Thyroid gland (tissue), 4 donors: ENCODE results near the gene PLXNC1. TPM values are rescaled to one million over a fixed set of nuclear protein-coding genes. Genes with fewer than 3 reads are reported as not detected.

Source experiments
- DNase-seq, 2 donors: peaks; one replicate each; pipeline ENCODE4 v3.0.0-alpha.2; 2019
- H3K27ac ChIP-seq, 3 donors: fragments of 200-600 bp; sonication (generic); 1 replicate in 2 of 3; 2 replicates in 1 of 3; pipeline ENCODE4 v1.5.1; 2016 to 2019; ENCODE audit warnings: mild to moderate bottlenecking in 1 of 3, moderate library complexity in 1 of 3
- H3K27me3 ChIP-seq: fragments of 200-600 bp; sonication (generic); one replicate; pipeline ENCODE4 v1.5.1; 2019
- H3K36me3 ChIP-seq, 2 donors: fragments of 200-600 bp; sonication (generic); one replicate each; pipeline ENCODE4 v1.5.1; 2016 to 2019
- H3K4me1 ChIP-seq, 2 donors: fragments of 200-600 bp; sonication (generic); one replicate each; pipeline ENCODE4 v1.5.1; 2017 to 2019
- H3K4me3 ChIP-seq, 3 donors: fragments of 200-600 bp; sonication (generic); replicated peaks in 1 of 3; 1 replicate in 2 of 3; 2 replicates in 1 of 3; pipeline ENCODE4 v1.5.1; 2016; ENCODE audit warnings: mild to moderate bottlenecking in 1 of 3
- H3K9me3 ChIP-seq: fragments of 200-600 bp; sonication (generic); one replicate; pipeline ENCODE4 v1.5.1; 2017
- POLR2A ChIP-seq, 2 donors: fragments of 450-650 bp; IDR thresholded peaks; one replicate each; pipeline ENCODE4 v1.6.1; 2017; ENCODE audit warnings: antibody characterized with exemption in 2 of 2, mild to moderate bottlenecking in 2 of 2, moderate library complexity in 1 of 2
- WGBS, 2 donors: methylation state at CpG; one replicate each; pipeline ENCODE4 v1.1.5; 2017; 5-methylcytosine and 5-hydroxymethylcytosine counted together
- intact Hi-C: fragments of 100-400 bp; cut with DNase I; formaldehyde crosslinking; loops from one replicate; pipeline ENCODE4 v1.15.1; 2023
- total RNA-seq, 4 donors: library from RNA; depleted of rRNA; stranded (reverse); fragments of >200 nt; gene quantifications; one replicate each; pipeline ENCODE4 v1.2.3, GENCODE V29; 2016
- TF ChIP-seq, protein P1 (sequence below), 6 experiments: fragments of 200-600 bp in 3 of 6; fragments of 450-650 bp in 3 of 6; sonication (generic) in 3 of 6; IDR thresholded peaks; one replicate each; pipeline ENCODE4 v1.5.1; 2016 to 2019; ENCODE audit warnings: antibody characterized with exemption in 6 of 6, mild to moderate bottlenecking in 2 of 6, inconsistent platforms in 1 of 6, moderate library complexity in 1 of 6

The PLXNC1 gene
- total RNA-seq, 4 donors from 2014 or later, result 4.5 to 7.2 (median 5.1) TPM

DNA sequence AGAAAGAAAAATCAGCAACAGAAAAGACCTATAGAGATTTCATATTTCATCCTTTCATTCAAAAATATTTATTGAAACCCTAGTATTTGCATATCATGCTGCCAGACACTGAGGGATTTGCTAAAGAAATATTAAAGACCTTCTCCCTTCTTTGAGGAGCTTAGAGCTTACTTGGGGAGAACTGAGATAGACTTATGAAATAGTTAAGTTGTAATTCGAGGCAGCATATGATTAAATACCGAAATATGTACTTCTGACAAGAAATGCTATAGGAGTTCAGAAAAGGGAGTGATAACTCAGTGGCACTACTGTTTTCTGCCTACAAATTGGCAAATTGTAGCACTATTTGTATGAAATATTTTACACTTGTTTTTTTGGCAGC is 59.1 kb downstream of the PLXNC1 start:
- WGBS, 2 donors, result 70 to 81% methylated on average over 2 of the region's 2 CpGs
- no peaks in the 10 kb centered on the region for H3K27me3 ChIP-seq
- TF ChIP-seq, protein P1, sequence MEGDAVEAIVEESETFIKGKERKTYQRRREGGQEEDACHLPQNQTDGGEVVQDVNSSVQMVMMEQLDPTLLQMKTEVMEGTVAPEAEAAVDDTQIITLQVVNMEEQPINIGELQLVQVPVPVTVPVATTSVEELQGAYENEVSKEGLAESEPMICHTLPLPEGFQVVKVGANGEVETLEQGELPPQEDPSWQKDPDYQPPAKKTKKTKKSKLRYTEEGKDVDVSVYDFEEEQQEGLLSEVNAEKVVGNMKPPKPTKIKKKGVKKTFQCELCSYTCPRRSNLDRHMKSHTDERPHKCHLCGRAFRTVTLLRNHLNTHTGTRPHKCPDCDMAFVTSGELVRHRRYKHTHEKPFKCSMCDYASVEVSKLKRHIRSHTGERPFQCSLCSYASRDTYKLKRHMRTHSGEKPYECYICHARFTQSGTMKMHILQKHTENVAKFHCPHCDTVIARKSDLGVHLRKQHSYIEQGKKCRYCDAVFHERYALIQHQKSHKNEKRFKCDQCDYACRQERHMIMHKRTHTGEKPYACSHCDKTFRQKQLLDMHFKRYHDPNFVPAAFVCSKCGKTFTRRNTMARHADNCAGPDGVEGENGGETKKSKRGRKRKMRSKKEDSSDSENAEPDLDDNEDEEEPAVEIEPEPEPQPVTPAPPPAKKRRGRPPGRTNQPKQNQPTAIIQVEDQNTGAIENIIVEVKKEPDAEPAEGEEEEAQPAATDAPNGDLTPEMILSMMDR (IDR thresholded peaks at IDR 0.05), result no peak
- no peak for TF ChIP-seq POLR2A (IDR thresholded peaks at IDR 0.05)
- H3K27ac ChIP-seq, result peak overlapping the region in 2 of 3 donors; percentile 20 to 47
- H3K4me3 ChIP-seq, result no peak overlapping the region
- H3K36me3 ChIP-seq, result no peaks in the 10 kb centered on the region
- no peaks in the 10 kb centered on the region for H3K9me3 ChIP-seq
- intact Hi-C loops, result no loop called here
- DNase-seq, result no peak
- no peaks in the 10 kb centered on the region for H3K4me1 ChIP-seq

DNA sequence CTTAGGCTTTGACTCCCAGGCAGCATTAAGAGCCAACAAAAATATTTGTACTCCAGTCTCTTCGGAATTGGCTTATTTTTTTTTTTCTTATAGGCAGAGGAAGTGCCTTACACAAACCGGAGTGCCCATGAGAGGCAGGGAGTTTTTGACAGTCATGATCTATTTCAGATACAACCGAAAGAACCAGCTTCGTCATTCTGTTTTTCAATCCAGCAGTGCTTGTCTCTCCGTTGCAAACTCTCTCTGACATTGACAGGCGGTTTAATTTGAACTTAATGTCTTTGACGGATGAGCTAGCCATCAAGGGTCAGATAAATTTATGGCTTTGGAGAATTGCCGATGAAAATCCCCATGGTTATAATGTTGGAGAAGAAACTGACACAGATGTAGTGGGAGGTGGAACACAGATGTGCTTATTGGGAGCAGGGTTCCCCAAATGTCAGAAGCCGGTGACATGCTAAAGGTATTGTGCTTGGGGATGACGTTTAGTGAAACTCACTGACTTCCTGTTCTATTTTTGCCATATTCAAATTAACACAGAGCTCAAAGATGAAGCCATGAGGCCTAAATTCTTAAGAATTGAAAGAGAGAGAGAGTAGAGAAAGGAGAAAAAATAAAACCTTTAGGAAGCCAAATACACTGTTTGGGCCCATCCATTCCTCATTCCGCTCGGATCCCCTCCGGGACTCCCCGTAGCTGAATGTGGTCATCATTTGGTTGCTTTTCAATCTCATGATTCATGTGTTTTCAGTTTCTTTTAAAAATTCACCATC is 59.7 kb downstream of the PLXNC1 start:
- Histone ChIP-seq H3K4me3 (no peak overlapping the region), H3K27ac (peak overlapping the region in 2 of 3 donors; percentile 20 to 47), H3K36me3 (no peaks in the 10 kb centered on the region), H3K9me3 (no peaks in the 10 kb centered on the region), H3K4me1 (no peaks in the 10 kb centered on the region), H3K27me3 (no peaks in the 10 kb centered on the region)
- TF ChIP-seq, protein P1 (IDR thresholded peaks at IDR 0.05), result no peak
- no peak for TF ChIP-seq POLR2A (IDR thresholded peaks at IDR 0.05)
- WGBS, 2 donors, result 55 to 66% methylated on average over 14 of the region's 14 CpGs
- intact Hi-C loops, result no loop called here
- no peak for DNase-seq

DNA sequence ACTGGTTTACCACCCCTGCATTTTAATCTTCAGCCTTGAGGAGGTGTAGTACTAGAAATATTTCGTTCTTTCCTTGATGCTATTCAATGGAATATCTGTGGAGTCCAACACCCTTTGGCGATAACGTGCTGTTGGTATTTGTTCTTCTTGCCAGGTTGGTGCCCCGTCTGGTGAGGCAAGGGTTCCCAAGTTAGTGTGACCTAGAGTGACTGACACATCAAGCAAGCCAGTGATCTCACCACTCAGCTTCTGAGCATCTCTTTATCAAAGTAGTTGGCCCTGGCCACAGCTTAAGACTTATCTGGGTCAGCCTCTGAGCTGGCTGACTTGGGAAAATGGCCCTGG is 60.2 kb downstream of the PLXNC1 start:
- no peaks in the 10 kb centered on the region for H3K4me1 ChIP-seq
- WGBS, 2 donors, result 90 to 91% methylated on average over 4 of the region's 4 CpGs
- no peak for DNase-seq
- intact Hi-C loops, result no loop called here
- H3K36me3 ChIP-seq, result no peaks in the 10 kb centered on the region
- TF ChIP-seq, protein P1 (IDR thresholded peaks at IDR 0.05), result no peak
- no peak for TF ChIP-seq POLR2A (IDR thresholded peaks at IDR 0.05)
- H3K27ac ChIP-seq, result no peak overlapping the region
- no peaks in the 10 kb centered on the region for H3K27me3 ChIP-seq
- no peaks in the 10 kb centered on the region for H3K9me3 ChIP-seq
- no peak overlapping the region for H3K4me3 ChIP-seq

DNA sequence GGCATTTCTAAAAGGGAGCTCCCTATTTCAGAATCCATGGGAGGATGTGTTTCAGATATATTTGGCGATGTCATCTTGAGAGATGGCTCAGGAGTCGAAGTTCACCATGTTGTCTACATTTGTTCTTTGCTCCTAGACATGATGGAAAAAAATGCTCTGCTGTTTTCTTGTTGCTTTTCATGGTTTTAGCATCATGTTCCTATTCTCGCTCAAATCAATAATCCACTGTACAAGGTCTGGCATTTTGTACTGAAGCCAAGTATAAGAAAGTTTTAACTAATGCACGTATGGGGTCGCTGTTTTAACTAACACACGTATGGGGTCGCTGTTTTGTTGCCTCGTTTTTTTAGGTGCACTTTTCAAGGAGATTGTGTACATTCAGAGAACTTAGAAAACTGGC is 60.9 kb downstream of the PLXNC1 start:
- no peaks in the 10 kb centered on the region for H3K27me3 ChIP-seq
- TF ChIP-seq, protein P1 (IDR thresholded peaks at IDR 0.05), result no peak
- TF ChIP-seq POLR2A (IDR thresholded peaks at IDR 0.05), result no peak
- no peaks in the 10 kb centered on the region for H3K36me3 ChIP-seq
- no peak for DNase-seq
- H3K27ac ChIP-seq, result no peak overlapping the region
- H3K9me3 ChIP-seq, result no peaks in the 10 kb centered on the region
- H3K4me3 ChIP-seq, result no peak overlapping the region
- intact Hi-C loops, result no loop called here
- no peaks in the 10 kb centered on the region for H3K4me1 ChIP-seq
- WGBS, 2 donors, result 76 to 82% methylated on average over 8 of the region's 8 CpGs

DNA sequence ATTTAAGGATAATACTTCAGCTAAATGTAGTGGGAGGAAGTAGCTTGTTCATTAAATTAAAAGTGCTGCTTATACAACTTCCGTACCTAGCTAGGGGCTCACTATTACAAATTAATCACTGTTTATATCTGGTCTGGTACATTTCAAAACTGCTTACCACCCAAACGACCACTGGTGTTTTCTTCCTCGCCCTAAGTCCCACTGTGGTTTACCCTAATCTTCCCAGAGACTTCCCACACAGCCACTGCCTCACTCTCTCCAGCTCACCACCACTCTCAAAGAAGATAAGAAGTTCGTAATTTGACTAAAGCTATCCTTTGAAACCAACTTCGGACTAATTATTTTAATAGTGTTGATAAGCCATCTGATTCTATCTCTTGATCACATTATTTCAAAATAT is 62.6 kb downstream of the PLXNC1 start:
- H3K4me1 ChIP-seq, result no peaks in the 10 kb centered on the region
- intact Hi-C loops, result no loop called here
- H3K27me3 ChIP-seq, result no peaks in the 10 kb centered on the region
- H3K9me3 ChIP-seq, result no peaks in the 10 kb centered on the region
- no peak for TF ChIP-seq POLR2A (IDR thresholded peaks at IDR 0.05)
- TF ChIP-seq, protein P1 (IDR thresholded peaks at IDR 0.05), result no peak
- no peak overlapping the region for H3K27ac ChIP-seq
- no peak overlapping the region for H3K4me3 ChIP-seq
- WGBS, 2 donors, result 72 to 73% methylated on average over 5 of the region's 5 CpGs
- no peaks in the 10 kb centered on the region for H3K36me3 ChIP-seq
- no peak for DNase-seq
